Glomerular endothelial cell (primary cell): ENCODE measurements around the gene RNF39. TPM values are rescaled to one million over a fixed set of nuclear protein-coding genes. Genes with fewer than 3 reads are reported as not detected.
"Not testable (repeated sequence)": the region's sequence is repeated elsewhere in the genome, so short reads cannot be mapped to it uniquely, and the experiment has no call there.

Experiments
- DNase-seq: peaks from one replicate; pipeline ENCODE4 v3.0.0-alpha.2; 2011; ENCODE audit warnings: low read depth, low spot score; ENCODE audit errors: extremely low read depth
- total RNA-seq: library from RNA; depleted of rRNA; stranded (reverse); fragments of >200 nt; gene quantifications from 2 replicates; pipeline ENCODE4 v1.2.3, GENCODE V29; 2015

Gene RNF39
- total RNA-seq, 1 donor from 2014 or later: not detected

DNA sequence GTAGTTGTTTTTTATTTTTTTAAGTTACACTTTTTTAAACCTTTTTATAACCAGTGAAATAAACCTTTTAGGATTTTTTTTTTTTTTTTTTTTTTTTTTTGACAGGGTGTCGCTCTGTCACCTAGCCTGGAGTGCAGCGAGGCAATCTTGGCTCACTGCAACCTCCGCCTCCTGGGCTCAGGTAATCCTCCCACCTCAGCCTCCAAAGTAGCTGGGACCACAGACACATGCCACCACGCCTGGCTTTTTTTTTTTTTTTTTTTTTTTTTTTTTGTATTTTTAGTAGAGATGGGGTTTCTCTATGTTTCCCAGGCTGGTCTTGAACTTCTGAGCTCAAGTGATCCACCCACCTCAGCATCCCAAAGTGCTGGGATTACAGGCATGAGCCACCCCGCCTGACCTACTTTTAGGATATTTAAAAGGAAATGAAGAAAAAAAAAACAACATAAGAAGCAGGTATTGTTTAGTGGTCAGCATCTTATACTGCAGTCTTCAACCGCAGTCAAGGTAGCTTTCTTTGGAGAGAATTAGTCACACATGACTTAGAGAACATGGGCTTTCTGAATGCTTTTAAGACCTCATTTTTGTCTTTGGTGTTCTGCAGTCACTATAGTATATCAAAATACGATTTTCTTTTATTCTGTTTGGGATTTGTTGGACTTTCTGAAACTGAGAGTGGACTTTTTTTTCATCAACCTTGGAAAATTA lies 12.9 kb downstream of the RNF39 start:
- DNase-seq: no peak

DNA sequence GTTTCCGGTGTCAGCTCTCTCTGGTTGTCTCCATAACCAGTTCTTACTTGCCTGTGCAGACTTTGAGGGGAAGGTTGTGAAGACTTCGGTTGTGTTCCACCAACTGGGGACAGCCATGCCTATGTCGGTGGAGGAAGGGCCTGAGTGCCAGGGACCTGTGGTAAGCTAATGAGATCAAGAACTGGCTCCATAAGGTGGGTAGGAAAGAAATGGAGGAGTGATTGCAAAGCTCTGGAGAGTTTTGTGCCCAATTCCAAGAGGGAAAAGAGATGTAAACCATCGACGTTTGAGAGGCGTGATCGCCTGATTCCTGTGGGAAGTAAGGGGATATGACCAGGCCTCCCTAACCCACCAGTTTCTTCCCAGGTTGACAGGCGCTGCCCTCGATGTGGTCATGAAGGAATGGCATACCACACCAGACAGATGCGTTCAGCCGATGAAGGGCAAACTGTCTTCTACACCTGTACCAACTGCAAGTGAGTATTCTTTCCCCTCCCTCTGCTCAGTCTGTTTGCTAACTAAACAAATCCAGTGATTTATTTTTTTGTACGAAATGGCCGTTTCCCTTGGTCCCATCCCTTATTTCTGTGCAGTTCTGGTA lies 13.6 kb downstream of the RNF39 start:
- no peak for DNase-seq

DNA sequence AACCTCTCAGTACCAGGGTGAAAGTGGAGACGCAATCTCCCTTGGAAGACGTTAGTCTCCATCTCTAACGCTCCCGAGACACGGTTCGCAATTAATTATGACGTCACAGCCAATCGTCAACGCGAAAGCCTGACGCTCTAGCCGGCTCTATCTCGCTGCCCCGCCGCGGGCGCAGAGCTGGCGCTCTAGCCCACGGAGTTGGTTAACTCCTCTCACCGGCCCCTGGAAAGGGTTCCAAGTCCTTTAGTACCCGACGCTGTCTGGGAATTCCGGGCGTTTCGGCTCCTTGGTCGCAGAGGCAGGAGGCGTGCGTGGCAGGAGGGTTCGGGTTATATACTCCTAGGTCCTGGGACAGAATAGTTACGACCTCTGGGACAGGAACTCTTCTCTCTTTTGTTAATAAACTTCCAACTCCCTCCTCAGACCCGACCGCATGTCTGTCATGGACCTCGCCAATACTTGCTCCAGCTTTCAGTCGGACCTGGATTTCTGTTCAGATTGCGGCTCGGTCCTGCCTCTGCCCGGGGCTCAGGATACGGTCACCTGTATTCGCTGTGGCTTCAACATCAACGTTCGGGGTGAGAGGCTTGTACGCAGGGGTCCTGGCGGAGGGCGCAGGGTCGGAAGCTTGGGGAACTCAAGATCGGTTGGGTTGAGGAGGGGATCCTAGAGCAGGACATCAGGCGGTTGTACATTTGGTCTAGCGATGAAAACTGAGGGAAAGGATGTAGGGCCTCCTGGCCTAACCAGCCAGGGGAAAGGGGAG lies 14.3 kb downstream of the RNF39 start, which contains the start of gene POLR1H:
Gene POLR1H (plus strand): TSS at position 174 of the 766 bp plus-strand sequence. CDS start 260 bp downstream, at position 434.
- DNase-seq: peak; percentile 88

DNA sequence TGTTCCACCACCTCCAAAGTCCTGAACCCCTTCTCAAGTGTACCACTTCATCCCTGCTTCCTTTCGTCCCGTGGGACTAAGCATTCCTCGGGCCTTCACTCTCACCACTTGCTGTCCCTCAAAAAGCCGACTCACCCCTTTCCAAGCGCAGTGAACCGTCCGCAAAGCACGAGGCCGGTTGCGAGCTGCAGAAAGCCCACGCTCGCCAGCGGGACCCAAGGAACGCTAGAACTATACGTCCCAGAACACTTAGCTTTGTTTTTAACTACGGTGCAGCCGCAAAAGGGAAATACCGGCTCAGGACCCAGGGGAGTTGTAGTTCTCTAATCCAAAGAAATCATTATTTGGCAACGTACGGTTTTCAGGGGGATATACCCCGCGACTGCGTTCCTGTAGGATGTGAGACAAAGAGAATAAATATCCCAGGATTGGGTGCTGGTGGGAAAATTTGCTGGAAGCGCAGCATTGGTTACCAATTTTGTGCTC lies 14.9 kb downstream of the RNF39 start:
- DNase-seq: no peak

DNA sequence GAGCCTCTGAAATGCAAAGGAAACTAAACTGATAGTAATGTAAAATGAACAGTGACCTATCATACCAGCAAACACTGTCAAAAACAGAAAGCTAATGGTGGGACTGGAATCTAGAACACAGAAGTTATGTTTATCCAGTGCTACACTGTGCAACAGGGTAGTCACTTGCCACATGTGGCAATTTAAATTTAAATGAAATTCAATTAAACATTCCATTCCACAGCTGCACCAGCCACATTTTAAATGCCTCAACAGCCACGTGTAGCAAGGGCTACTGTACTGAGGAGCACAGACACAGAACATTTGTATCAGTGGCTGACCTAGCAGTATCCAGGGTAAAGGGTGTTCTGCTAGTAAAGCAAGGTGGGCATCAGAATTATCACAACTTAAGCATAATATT lies 20.1 kb downstream of the RNF39 start:
- DNase-seq: no peak

DNA sequence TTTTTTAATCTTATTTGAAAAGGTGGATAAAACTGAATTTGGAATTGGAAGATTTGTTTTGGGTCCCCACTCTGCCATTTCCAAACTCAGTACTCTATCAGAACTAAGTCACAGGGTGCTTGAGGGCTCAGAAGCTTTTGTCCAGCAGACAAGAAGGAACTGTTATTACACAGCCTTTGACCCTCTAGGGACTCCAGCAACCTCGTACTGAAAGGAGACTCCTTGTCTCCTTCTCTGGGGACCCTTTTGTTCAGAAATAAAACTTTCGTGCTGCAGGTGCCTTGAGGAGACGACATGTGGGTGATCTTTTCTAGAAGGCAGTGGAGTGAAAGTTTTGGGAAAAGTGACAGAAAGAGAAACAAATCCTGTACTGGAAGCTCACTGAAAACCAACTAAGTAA lies 21.9 kb downstream of the RNF39 start:
- DNase-seq: no peak

DNA sequence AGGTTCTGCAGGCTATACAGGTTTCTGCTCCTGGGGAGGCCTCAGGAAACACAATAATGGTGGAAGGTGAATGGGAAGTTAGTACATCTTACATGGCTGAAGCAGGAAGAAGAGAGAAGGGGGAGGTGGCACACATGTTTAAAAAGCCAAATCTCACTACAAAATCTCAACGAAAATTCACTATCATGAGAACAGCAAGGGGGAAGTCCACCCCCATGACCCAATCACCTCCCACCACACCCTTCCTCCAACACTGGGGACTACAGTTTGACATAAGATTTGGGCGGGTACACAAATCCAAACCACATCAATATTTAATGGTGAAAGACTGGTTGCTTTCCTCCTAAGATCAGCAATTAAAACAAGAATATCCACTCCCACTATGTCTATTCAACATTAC lies 28.3 kb downstream of the RNF39 start:
- DNase-seq: no peak

DNA sequence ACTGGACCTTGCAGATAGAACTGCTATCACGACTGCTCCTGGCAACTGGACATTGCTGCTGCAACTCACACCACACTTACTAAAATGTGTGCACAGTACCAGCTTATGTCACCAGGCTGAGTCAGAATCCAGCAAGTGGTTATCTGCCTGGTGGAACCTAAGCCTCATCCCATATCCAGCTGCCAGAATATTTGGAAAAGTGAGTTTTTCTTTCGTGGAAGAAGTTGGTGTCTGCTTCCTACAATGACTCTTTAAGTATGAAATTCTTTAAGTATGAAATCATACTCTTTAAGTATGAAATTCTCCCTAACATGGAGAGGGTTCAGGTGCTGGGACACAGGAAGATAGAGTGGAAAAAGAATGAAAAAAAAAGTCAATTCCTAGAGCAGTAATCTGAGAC lies 30.9 kb downstream of the RNF39 start:
- DNase-seq: no peak

DNA sequence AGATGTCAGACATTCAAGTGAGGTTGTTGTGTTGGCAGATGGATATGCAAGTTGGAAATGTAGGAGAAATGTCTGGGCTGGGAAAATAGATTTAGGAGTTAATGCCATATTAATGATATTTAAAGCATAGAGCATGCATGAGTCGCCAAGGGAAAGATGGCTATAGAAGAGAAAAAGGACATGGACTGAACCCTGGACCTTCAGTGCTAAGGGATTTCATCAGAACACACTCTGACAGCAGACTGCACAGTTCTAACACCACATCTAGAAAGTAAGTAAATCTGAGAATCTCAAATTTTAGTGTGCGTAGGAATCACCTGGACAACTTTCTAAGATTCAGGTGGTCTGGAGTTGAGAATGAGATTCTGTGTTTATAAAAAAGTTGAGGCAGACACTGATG lies 31.8 kb downstream of the RNF39 start:
- DNase-seq: no peak

DNA sequence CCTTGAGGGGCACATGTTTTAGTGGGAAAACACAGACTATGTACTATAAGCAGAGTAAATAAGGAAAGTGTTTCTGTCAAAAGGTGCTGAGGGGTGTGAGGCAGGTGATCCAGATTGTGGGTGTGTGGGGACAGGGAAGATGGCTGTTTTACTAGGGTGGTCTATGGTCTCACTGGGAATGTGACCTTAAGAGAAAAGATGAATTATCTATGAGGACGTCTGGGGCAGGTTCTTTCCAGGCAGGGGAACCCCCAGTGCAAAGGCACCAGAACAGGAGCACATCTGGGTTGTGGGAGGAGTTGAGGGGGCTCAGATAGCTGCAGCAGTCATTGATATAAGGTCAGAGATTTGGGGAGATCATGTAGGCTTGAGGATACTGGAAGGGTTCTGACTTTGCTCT lies 32.7 kb downstream of the RNF39 start:
- no peak for DNase-seq

DNA sequence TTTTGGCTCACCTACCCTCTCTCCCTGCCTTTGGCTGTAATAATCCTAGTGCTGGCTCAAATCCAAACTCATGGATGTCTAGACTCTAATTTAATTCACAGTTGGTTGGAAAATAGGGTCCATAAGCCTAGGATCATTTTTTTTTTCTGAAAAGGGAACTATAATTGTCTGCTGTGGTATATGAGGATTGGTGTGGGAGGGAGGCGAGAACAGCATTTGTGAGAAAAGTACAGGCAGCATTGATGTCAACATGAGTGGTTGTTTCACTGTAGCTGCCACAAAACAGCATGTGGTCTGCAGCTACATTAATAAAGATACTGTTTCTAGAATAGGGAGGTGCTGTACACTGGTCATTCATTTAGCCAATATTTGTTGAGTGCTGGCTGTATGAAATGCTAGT lies 33.1 kb downstream of the RNF39 start:
- no peak for DNase-seq

DNA sequence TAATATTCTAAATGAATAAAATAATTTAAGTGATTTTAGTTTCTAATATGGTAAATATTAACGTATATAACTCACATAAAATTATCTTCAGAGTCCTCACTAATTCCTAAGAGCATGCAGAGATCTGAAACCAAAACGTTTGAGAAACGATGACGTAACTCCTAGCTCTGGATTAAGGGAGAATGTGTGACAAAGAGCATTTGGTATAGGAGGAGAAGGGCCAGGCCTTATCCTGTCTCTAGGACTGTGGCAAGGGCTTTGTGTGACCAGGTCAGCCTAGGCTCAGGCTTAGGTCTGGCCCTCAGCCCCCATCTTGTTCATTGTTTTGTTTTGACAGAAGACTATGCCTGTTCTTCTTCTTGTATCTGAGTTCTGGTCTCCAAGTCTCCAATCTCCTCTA lies 33.7 kb downstream of the RNF39 start:
- no peak for DNase-seq

DNA sequence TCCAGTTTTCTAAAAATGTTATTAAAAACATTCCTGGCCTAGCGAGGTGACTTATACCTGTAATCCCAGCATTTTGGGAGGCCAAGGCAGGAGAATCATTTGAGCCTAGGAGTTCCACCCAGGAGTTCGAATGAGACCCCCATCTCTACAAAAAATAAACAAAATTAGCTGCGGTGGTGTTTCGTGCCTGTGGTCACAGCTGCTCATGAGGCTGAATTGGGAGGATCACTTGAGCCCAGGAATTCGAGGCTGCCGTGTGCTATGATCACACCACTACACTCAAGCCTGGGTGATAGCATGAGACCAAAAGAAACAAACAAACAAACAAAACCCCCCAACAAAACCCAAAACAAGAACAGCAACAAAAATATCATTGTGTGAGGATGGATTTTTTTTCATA lies 34.3 kb downstream of the RNF39 start:
- no peak for DNase-seq

DNA sequence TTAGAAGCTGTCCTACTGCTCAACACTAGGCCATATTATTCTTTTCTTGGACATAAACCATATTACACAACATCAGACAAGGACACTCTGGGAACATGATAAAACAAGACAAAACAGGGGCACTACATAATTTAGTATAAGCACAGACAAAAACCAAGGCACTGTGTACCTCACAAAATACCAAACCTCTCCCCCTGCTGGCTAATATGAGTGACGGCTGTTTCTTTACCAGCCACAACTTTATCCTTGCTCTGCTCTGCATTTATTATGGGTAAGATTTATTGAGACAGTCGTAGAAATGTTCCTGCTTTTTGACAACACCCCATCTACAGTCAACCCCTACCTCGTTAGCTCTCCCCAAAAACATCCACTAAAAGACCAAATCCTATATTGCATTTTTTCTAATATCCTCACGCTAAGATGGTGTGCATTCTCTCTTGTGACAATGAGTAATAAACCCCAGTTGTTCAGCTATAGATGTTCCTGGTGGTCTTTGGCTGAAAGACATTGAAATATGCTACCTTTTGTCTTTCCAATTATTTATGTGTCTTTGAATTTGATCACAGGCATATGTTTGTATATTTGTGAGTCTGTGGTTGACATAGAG lies 38.3 kb downstream of the RNF39 start:
- no peak for DNase-seq

DNA sequence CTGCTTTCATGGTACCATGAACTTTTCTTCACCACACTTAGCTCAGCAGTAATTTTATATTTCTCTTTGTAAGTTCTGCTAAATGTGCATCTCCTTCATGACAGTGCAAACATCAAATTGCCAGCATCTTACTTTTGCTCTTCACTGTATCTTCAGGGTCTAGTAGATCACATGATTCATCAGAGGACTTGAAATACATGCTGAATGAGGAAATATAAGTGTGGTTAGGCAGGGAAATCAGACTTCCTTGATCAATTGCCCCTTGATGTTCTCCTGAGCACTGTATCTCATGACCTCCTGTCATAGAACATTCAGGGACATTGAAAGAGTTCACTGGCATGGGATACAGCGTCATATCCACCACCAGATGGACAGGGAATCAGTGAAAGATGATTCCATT lies 39.8 kb downstream of the RNF39 start:
- DNase-seq: no peak

DNA sequence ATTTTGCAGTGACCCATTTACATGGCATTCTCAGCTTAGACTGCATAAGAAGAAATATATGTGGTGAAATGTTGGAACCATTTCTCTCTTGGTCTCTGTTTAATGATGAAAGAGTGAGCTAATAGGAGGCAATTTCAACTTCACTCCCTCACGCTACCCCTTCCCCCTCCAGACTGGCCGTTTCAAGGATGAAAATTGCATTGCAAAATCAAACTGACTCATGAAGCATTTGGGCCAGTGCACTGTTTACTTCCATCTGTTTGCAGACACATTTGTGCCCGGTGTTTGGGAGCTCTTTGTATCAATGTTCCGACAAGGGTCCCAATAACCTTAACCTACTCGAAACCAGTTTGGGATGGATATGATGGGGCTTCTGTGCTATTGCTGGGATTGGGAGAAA lies 42.1 kb downstream of the RNF39 start:
- DNase-seq: not testable (repeated sequence)

DNA sequence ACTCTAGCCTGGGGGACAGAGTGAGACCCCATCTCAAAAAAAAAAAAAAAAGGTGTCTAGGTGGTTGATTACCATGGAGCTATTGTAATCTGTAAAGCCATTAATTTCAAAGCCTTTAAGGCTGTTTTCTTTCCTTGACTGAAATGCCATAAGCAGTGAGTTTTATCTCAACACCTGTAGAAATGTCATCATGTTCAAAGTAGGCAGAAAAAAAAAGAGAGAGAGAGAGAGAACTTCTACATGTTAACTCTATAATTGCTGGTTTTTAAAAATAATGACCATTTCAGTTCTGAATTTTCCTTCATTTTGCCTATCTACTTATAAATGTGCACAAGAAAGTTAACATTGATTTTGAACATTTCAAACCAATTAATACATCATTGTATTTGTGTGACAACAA lies 44.2 kb downstream of the RNF39 start:
- no peak for DNase-seq

DNA sequence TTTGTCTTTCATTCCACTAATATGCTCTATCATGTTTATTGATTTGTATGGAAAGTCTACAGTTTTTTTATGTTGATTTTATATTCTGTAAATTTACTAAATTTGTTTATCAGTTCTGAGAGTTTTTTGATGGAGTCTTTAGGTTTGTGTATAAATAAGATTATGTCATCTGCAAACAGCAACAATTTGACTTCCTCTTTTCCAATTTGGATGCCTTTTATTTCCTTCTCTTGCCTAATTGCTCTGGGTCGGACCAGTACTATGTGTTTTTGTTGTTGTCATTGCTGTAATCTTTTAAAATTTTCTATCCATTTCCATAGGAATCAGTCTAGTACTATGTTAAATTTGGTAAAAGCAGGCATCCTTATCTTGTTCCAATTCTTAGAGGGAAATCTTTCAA lies 46.0 kb downstream of the RNF39 start:
- DNase-seq: no peak

DNA sequence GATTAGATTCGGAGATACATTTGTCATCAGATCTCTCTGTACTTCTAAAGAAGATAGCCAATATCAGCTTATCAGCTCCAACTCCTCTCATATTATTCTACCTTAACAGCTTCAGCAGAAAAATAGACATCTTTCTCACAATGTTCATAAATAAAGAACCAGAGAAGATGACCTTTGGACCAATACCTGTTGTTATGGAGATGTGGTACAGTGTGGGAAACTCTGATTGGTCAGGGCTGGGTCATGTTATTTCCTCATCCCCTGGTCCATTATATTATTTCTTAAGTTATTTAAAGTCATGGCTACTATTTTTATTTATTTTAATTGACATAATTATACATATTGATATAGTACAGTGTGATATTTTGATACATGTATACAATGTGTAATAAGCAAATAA lies 50.4 kb downstream of the RNF39 start:
- DNase-seq: no peak

DNA sequence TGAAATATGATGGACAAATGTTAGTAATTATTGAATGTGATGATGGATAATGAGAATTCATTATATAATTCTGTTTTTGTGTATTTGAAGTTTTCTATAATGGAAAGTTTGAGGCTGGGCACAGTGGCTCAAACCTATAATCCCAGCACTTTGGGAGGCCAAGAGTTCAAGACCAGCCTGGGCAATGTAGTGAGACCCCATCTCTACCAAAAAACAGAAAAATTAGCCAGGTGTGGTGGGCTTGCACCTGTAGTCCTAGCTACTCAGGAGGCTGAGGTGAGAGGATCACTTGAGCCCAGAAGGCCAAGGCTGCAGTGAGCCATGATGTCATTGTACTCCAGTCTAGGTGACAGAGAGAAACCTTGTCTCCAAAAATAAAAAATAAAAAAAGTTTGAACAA lies 52.9 kb downstream of the RNF39 start:
- not testable (repeated sequence) for DNase-seq

DNA sequence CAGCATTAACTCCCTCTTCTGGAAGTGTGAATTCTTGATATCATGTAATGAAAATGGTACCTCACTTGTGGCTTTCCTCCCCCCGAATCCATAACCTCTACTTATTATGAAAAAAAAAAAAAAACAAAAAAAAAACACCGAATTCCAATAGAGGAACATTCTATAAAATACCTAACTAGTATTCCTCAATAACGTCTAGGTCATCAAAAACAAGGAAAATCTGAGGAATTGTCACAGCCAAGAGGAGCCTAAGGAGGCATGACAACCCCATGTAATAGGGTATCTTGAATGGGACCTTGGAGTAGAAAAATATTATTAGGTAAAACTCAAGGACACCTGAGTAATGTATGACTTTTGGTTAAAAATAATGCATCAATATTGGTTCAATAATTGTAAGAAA lies 53.4 kb downstream of the RNF39 start:
- DNase-seq: no peak
